GM12801 (cell line): Measurements from ENCODE around the gene FER.

Source experiments
- CTCF ChIP-seq: IDR thresholded peaks from one replicate; pipeline ENCODE4 v1.5.1; 2011; ENCODE audit warnings: control low read depth; ENCODE audit not compliant: insufficient read length; ENCODE audit errors: extremely low read depth

FER gene

GRCh38 chr5:108763222-108763916 is 15.7 kb downstream of the FER start:
- TF ChIP-seq CTCF, result no peak

DNA sequence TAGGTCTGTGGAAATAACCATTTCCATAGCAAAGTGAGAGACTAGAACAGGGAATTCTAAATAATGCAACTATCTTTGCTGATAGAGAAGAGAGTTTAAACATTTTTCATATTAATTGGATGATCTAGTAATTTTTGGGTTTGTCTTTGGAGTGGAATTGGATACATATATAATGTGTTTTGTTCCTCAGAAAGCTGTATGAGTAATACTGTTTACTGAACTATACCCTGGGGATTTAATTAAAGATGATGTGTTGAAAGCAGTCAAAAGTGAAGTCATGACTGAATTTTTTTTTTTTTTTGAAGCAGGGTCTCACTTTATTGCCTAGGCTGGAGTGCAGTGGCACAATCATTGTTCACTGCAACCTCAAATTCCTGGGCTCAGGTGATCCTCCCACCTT is 17.9 kb downstream of the FER start:
- TF ChIP-seq CTCF, result no peak

DNA sequence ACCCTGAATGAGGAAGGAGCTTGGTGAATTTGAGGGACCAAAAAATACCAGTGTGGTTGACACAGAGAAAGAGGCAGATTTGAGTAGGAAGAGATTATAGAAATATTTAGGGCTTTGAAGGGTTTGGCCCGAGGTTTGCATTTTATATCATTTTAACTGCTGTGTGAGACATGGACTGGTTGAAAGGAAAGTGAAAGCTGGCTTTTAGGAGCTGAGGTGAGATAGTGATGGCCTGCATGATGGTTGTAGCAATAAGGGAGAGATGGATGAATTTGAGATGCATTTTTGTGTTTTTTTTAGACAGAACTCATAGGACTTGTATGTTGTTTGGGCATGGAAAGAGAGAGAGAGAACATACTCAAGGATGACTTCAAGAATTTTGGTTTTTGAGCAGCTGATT is 21.7 kb downstream of the FER start:
- TF ChIP-seq CTCF, result no peak

- TF ChIP-seq CTCF, result no peak
These were observed 24.9 kb downstream of the FER start for GRCh38 chr5:108772626-108773025.

GRCh38 chr5:108773330-108773729 is 25.6 kb downstream of the FER start:
- TF ChIP-seq CTCF, result no peak

DNA sequence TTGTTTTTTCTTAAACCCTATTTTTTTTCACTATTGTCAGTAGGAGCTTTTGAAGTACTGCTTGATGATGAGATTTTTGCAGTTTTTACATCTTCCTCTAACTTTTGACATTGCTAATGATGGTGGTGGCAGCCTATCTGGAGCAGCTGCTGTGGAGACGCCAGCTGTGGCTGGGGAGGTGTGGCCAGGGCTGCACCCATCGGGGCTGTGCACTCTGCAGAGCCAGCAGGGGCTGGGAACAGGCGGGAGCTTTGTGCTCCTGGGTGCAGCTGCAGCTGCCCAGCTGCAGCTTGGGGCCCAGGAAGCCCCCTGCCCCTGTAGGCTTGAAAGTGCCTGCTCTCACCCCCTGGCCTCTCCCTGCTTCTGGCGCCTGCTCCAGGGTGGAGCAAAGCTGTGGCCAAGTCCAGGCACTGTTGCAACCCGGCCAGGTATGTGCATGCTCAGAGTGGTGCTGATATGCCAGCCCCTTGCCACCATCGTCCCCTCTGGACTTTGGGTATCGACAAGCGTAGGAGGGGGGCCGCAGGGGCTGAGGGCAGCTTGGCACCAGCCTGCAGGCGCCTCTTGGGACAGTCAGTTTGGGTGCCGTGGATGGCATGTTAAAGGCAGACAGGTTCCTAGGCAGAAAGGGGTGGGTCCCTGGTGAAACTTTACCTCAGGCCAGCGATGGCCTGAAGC is 39.2 kb downstream of the FER start:
- no peak for TF ChIP-seq CTCF

DNA sequence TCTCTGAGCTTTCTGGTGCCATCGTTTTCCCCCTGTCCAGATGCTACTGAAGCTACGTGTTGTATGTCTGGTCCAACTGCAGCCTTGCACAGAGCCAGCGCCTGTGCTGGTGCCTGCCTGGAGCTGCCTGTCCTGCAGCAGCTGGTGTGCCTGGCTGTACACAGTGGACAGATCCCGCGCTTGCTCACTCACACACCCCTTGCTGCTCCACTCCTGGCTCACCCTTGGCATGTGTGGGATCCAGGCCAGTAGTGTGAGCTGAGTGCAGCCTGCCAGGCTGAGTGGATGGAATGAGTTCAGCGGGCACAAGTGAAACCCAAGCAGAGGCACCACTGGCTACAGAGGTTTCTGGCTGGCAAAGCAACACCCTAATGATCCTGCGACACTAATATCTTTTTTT is 40.4 kb downstream of the FER start:
- TF ChIP-seq CTCF, result no peak
